ENCODE results near the gene HS2ST1.

DNA sequence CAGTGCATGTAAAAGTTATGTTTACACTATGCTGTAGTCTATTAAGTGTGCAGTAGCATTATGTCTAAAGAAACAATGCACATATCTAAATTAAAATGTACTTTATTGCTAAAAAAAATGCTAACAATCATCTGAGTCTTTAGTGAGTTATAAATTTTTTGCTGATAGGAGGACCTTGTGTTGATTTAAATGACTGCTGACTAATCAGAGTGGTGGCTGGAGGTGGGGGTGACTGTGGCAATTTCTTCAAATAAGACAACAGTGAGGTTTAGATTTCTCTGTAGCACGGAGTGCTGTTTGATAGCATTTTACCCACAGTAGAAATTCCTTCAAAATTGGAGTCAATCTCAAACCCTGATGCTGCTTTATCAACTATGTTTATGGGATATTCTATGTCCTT is 37.0 kb downstream of the HS2ST1 start:
- TF ChIP-seq, protein P1, sequence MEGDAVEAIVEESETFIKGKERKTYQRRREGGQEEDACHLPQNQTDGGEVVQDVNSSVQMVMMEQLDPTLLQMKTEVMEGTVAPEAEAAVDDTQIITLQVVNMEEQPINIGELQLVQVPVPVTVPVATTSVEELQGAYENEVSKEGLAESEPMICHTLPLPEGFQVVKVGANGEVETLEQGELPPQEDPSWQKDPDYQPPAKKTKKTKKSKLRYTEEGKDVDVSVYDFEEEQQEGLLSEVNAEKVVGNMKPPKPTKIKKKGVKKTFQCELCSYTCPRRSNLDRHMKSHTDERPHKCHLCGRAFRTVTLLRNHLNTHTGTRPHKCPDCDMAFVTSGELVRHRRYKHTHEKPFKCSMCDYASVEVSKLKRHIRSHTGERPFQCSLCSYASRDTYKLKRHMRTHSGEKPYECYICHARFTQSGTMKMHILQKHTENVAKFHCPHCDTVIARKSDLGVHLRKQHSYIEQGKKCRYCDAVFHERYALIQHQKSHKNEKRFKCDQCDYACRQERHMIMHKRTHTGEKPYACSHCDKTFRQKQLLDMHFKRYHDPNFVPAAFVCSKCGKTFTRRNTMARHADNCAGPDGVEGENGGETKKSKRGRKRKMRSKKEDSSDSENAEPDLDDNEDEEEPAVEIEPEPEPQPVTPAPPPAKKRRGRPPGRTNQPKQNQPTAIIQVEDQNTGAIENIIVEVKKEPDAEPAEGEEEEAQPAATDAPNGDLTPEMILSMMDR (conservative IDR thresholded peaks at IDR 0.05), result no peak
- TF ChIP-seq EZH2 (IDR thresholded peaks at IDR 0.05; ENCODE audit: low read depth), result no peak

Data from PC-9 (cell line).